GM21390 (cell line): ENCODE results near the gene ACBD6.

ENCODE experiments used
- ATAC-seq: cut with Tn5 transposase; IDR thresholded peaks from one replicate; pipeline ENCODE4 v1.9.1; 2021; ENCODE audit not compliant: unreplicated experiment

The ACBD6 gene

DNA sequence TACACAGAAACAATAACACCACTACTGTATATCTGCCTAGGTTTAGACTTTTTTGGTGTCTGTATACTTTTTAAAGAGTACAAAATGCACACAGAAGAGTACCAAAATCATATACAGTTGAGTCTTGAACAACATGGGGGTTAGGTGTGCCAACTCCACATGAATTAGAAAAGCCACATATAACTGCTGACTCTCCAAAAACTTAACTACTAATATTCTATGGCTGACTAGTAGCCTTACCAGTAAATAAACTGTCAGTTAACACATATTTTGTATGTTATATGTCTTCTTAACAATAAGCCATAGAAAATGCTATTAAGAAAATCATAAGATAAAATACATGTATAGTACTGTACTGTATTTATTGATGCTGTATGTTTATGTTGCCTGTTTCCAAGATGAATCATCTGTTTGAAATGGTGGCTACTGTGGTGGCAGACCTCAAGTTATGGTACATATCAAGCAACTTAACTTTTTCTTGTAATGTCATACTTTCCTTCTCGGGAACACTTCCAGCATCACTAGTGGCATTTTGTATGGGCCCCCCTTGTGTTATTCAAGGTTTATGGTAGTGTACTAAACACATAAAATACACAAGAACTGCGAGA lies 201.1 kb downstream of the ACBD6 start:
- no peak for ATAC-seq

GRCh38 chr1:180299479-180300221 lies 202.7 kb downstream of the ACBD6 start:
- ATAC-seq: no peak

- no peak for ATAC-seq
Observed at GRCh38 chr1:180295999-180296398, 206.4 kb downstream of the ACBD6 start.

GRCh38 chr1:180294711-180295110 lies 207.7 kb downstream of the ACBD6 start:
- ATAC-seq: no peak

DNA sequence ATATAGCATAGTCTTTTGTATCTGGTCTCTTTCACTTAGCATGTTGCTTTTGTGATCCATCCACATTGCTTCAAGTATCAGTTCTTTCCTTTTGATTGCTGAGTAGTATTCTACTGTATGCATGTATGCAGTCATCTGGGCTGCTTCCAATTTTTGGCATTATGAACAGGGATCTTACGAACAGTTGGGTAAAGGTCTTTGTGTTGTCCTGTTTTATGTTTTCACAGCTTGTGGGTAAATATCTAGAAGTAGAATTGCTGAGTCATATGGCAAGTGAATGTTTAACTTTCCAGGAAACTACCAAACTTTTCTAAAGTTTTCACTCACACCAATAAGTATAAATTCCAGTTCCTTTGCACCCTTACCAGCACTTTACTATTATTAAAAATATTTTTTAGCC lies 211.4 kb downstream of the ACBD6 start:
- no peak for ATAC-seq

- no peak for ATAC-seq
Observed at GRCh38 chr1:180290265-180291001, 211.9 kb downstream of the ACBD6 start.

GRCh38 chr1:180288940-180289339 lies 213.4 kb downstream of the ACBD6 start:
- no peak for ATAC-seq

DNA sequence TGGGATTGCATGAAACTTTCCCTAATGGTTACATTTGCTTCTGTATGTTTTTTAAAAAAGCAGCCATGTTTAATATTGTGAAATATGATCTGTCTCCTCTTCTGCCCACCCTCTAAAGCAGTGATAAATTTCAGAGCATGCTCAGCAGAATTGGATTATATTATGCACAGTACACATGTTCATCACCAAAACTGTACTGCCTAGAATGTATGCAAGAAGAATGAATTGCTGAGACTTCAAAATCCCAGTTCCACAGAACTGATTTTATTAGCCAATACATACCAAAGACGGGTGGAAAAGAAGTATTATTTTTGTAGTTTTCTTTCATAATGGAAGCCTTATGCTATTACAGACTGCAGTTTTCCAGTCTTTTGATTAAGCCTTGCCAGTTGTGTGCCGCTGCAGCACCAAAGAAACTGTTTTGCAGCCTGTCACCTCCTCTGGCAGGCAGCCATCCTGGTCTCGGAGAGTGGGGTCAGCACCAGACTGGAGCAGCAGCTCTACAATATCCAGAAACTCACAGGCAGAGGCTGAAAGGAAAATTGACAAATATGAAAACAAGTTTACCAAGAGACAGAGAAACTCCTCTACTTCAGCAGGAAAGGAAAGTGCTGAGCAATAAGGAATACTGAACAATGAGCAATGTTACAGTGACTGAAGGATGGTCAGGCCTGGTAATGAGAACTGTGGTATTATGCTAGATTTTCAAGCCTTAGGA lies 214.2 kb downstream of the ACBD6 start:
- ATAC-seq: no peak

GRCh38 chr1:180286417-180286816 lies 216.0 kb downstream of the ACBD6 start:
- no peak for ATAC-seq

DNA sequence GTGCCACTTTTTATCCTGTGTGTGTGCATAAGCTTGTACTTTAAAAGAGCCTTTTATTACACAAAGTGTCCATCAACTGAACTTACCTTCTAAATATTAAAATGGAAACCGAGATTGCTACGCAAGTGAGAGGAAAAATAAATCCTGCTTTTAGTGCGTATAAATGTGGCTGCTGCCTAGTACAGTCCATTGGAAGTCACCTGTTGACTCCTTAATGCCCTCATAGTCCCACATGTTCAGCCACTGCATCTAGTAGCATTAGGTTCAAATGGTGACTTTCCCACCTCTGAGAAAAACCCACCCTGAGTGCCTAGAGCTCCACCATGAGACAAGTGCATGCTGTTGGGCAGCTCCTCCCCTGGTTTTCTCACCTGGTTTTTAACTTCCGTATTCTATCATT lies 219.3 kb downstream of the ACBD6 start:
- no peak for ATAC-seq

GRCh38 chr1:180282401-180283044 lies 219.9 kb downstream of the ACBD6 start:
- ATAC-seq: no peak

DNA sequence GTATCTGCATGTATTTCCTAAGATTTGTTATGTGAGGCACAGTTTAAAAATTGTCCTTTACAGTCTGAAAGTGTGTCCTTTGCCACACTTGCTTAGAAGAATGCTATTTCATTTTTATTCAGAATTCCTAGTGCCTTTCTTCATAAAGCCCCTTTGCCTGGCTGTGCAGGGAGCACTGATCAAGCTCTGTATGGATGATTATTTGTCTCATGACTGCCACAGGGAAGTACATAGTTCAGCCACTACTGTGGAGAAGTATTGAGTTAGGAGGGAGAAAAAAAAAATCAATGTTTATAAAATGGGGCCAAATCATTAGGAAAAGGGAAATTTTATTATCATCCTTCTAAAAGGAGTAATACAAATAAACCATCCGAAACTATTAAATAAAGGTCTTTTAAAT lies 220.9 kb downstream of the ACBD6 start:
- no peak for ATAC-seq

DNA sequence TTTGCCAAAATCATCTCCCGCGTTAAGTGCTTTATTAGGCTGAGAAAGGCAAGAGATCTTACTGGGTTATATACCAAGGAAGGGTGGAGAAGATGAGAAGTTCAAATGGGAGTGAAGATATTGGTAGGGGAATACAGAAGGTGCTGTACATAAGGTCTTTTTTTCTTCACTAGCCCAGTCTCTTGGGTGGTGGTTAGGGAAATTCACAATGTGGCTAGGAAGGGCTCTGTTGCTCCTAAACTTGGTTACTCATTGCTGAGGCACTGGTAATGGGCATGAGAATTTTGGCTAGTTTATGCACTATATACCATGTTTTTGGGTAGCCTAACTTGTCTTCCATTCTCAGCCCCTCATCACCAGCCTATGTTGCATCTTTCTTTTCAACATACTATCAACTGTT lies 221.8 kb downstream of the ACBD6 start:
- no peak for ATAC-seq

DNA sequence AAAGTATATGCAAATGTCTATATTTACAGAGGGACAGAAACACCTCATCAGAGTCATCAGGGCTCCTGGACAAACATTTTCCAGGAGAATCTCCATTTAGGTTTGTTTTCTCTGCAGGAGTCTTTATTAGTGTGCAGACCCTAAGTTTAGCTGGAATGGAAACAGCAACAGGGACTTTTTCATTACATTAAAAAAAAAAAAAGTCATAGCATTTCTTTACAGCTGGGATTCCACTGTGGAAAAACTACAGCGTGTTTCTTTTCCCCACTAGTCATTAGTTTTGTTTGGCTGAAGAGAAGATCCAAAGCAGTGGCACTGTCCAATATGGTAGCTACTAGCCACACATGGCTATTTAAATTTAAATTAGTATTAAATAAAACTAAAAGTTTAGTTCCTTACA lies 222.7 kb downstream of the ACBD6 start:
- no peak for ATAC-seq

DNA sequence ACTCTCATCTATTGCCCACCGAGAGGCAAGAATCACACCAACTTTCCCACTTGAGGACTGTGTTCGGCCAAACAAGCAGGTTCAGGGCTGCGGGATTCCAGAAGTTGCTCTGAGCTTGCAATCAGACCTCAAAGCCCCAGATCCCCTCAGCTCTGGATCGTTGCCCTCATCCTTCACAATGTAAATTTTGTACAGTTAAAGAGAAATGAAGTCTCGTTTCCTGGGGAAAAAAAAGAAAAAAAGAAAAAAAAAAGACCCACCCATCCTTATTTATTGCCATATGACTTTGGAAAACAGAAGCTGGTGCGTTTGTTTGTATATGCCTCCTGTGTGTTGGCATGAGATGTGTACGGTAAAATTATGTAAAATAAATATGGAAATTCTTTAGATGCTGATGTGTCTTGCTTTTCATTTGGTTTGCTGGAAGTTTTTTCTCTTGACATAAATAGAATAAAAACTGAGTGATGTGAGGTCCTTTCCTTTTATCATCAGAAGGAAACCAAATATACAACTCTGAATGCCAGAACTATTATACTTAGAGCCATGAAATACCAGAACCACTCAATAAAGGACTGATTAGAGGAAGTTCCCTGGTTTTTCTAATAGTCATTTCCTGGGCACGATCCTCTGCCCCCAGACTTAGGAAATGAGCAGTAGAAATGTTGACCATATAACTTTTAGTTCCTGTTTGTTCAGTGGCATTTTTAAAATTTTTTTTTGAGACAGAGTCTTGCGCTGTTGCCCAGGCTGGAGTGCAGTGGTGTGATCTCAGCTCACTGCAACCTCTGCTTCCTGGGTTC lies 223.6 kb downstream of the ACBD6 start:
- ATAC-seq: no peak

GRCh38 chr1:180278194-180278515 lies 224.2 kb downstream of the ACBD6 start:
- ATAC-seq: no peak

GRCh38 chr1:180277476-180278193 lies 224.7 kb downstream of the ACBD6 start:
- no peak for ATAC-seq

DNA sequence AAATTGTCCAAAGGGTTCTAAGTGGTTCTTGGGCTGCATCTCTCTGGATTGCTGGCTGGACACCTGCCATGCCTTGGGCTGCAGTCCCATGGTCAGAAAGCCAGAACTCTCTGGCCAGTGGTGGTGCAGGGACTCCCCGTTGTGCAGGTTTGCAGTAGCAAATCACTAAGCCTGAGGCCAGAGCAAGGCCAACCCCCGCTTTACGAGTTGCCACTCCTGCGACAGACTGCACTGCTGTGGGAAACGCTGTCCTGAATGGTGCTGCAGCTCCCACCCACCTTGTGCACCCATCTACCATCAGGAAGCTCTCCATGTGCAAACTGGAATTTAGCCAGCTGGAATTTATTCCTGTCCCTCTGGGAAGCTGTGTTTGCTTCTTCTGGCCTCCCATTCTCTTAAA lies 226.7 kb downstream of the ACBD6 start:
- ATAC-seq: no peak

DNA sequence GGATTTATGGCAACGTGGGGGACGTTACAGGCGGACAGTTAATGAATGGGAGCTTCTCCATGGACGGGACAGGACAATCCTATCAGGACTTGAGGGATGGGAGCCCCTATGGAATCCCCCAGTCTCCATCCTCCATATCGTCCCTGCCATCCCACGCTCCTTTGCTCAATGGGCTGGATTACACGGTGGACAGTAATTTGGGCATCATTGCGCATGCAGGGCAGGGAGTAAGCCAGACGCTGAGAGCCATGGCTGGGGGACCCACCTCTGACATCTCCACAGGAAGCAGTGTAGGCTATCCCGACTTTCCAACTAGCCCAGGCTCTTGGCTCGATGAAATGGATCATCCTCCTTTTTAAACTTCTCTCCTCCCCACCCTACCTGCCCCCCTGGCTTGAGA lies 228.2 kb downstream of the ACBD6 start:
- ATAC-seq: no peak

GRCh38 chr1:180273066-180273465 lies 229.3 kb downstream of the ACBD6 start:
- ATAC-seq: no peak
